Fibroblast of mammary gland (primary cell): ENCODE data around the gene FAM184A.

Experiments used
- DNase-seq: peaks from one replicate; pipeline ENCODE4 v3.0.0-alpha.2; 2010; ENCODE audit warnings: low read depth
- H3K4me3 ChIP-seq: 2 replicates; pipeline ENCODE4 v1.5.1; 2011; ENCODE audit warnings: low read depth, mild to moderate bottlenecking, low read length, moderate library complexity; ENCODE audit not compliant: control insufficient read depth
- CTCF ChIP-seq: conservative IDR thresholded peaks from 2 replicates; pipeline ENCODE4 v1.5.1; 2011; ENCODE audit warnings: low read depth, low read length, inconsistent platforms; ENCODE audit not compliant: control insufficient read depth, insufficient read depth

The FAM184A gene

GRCh38 chr6:118985123-118985830, 93.2 kb downstream of the FAM184A start:
- DNase-seq = no peak
- TF ChIP-seq CTCF = no peak
- H3K4me3 ChIP-seq = no peak overlapping the region

- H3K4me3 ChIP-seq = no peak overlapping the region
- no peak for DNase-seq
- TF ChIP-seq CTCF = no peak
These were observed 94.1 kb downstream of the FAM184A start for GRCh38 chr6:118984342-118984741.

- no peak for DNase-seq
- TF ChIP-seq CTCF = no peak
- no peak overlapping the region for H3K4me3 ChIP-seq
These were observed 95.9 kb downstream of the FAM184A start for GRCh38 chr6:118982575-118982911.

- TF ChIP-seq CTCF = no peak
- no peak overlapping the region for H3K4me3 ChIP-seq
- DNase-seq = no peak
These were observed 96.4 kb downstream of the FAM184A start for GRCh38 chr6:118981884-118982574.

- peak; percentile 62 for DNase-seq
- TF ChIP-seq CTCF = no peak
- H3K4me3 ChIP-seq = no peak overlapping the region
These were observed 98.4 kb downstream of the FAM184A start for GRCh38 chr6:118980063-118980462.

- no peak for TF ChIP-seq CTCF
- no peak overlapping the region for H3K4me3 ChIP-seq
- DNase-seq = no peak
These were observed 103.7 kb downstream of the FAM184A start for GRCh38 chr6:118974790-118975189.
